B cell (primary cell): Measurements from ENCODE around the gene RNU4-1. TPM values are rescaled to one million over a fixed set of nuclear protein-coding genes. Genes with fewer than 3 reads are reported as not detected.
A peak's percentile ranks its signal among the peaks of the same experiment; 100 is the strongest.

Source experiments
- ATAC-seq: fragments of 200-7000 bp; cut with Tn5 transposase; one replicate; pipeline ENCODE4 v1.10.0; 2021; ENCODE audit warnings: low read depth, mild to moderate bottlenecking, moderate number of reproducible peaks, moderate library complexity
- CTCF ChIA-PET: fragments of 350-600 bp; sonication (Branson Sonifier 250); formaldehyde crosslinking; loops from one replicate; lab custom pipeline; 2021; ENCODE audit warnings: antibody characterized with exemption, inconsistent platforms; lab: Charles Lee
- POLR2A ChIA-PET: fragments of 350-600 bp; sonication (Branson Sonifier 250); formaldehyde crosslinking; loops from one replicate; lab custom pipeline; 2021; ENCODE audit warnings: antibody characterized with exemption; lab: Charles Lee
- DNase-seq: peaks from one replicate; pipeline ENCODE4 v3.0.0; 2013
- H2AFZ ChIP-seq: 2 replicates; pipeline ENCODE4 v1.6.1; 2012; ENCODE audit warnings: mild to moderate bottlenecking, low read depth, low read length; ENCODE audit not compliant: insufficient read depth, poor library complexity, severe bottlenecking
- H3K27ac ChIP-seq, 2 donors: 1 replicate in 1 of 2; 2 replicates in 1 of 2; pipeline ENCODE4 v1.5.1; 2012 to 2013; ENCODE audit warnings: low read length in 2 of 2, mild to moderate bottlenecking in 2 of 2, moderate library complexity in 1 of 2
- H3K27me3 ChIP-seq, 4 experiments: fragments of 200-600 bp in 1 of 4; sonication (generic) in 1 of 4; replicated peaks in 1 of 4; 1 replicate in 2 of 4; 2 replicates in 2 of 4; pipeline versions ENCODE4 v1.6.1 to v1.7.0; 2013 to 2016; ENCODE audit warnings: low read length in 3 of 4, mild to moderate bottlenecking in 2 of 4, mixed read lengths in 1 of 4, moderate library complexity in 1 of 4; ENCODE audit not compliant: insufficient read depth in 4 of 4, control insufficient read depth in 3 of 4; ENCODE audit errors: control extremely low read depth in 1 of 4
- H3K36me3 ChIP-seq, 2 experiments: replicated peaks in 1 of 2; 1 replicate in 1 of 2; 2 replicates in 1 of 2; pipeline versions ENCODE4 v1.6.1 to v1.7.1; 2013; ENCODE audit warnings: low read length in 1 of 2; ENCODE audit not compliant: insufficient read depth in 2 of 2, control insufficient read depth in 1 of 2; ENCODE audit errors: control extremely low read depth in 1 of 2, extremely low read depth in 1 of 2
- H3K4me1 ChIP-seq, 2 donors: fragments of 200-600 bp in 1 of 2; sonication (generic) in 1 of 2; 1 replicate in 1 of 2; 2 replicates in 1 of 2; pipeline versions ENCODE4 v1.5.1 to v1.6.1; 2013 to 2017; ENCODE audit warnings: low read length in 2 of 2; ENCODE audit not compliant: control insufficient read depth in 2 of 2, insufficient read depth in 2 of 2
- H3K4me2 ChIP-seq: replicated peaks from 2 replicates; pipeline ENCODE3; 2012; ENCODE audit warnings: mild to moderate bottlenecking, low read depth, low read length; ENCODE audit not compliant: poor library complexity, severe bottlenecking
- H3K4me3 ChIP-seq, 5 experiments: fragments of 200-600 bp in 1 of 5; sonication (generic) in 1 of 5; 1 replicate in 3 of 5; 2 replicates in 2 of 5; pipeline versions ENCODE4 v1.5.1 to v1.7.0; 2011 to 2016; ENCODE audit warnings: low read length in 4 of 5, mild to moderate bottlenecking in 4 of 5, low read depth in 2 of 5, control low read depth in 1 of 5, moderate library complexity in 1 of 5; ENCODE audit not compliant: insufficient read depth in 1 of 5; ENCODE audit errors: control extremely low read depth in 1 of 5, extremely low read depth in 1 of 5
- H3K79me2 ChIP-seq: fragments of 200-600 bp; sonication (generic); one replicate; pipeline ENCODE4 v1.6.0; 2016; ENCODE audit warnings: low read length; ENCODE audit not compliant: control insufficient read depth, insufficient read depth
- H3K9ac ChIP-seq: fragments of 200-600 bp; sonication (generic); 2 replicates; pipeline ENCODE4 v1.6.1; 2017; ENCODE audit warnings: mild to moderate bottlenecking, low read length, moderate library complexity
- H3K9me3 ChIP-seq, 3 donors: one replicate each; pipeline versions ENCODE4 v1.6.1 to v1.7.1; 2013; ENCODE audit warnings: low read length in 2 of 3; ENCODE audit not compliant: control insufficient read depth in 2 of 3, insufficient read depth in 1 of 3; ENCODE audit errors: control extremely low read depth in 1 of 3
- H4K20me1 ChIP-seq: 2 replicates; pipeline ENCODE4 v1.6.0; 2012; ENCODE audit warnings: mild to moderate bottlenecking, low read length; ENCODE audit not compliant: insufficient read depth, control insufficient read depth, poor library complexity, severe bottlenecking
- H3K27ac Mint-ChIP-seq: one replicate; pipeline ENCODE4 v1.8.0; 2021; ENCODE audit warnings: mixed read lengths
- H3K27me3 Mint-ChIP-seq: one replicate; pipeline ENCODE4 v1.8.0; 2021; ENCODE audit warnings: mixed read lengths
- H3K4me1 Mint-ChIP-seq: one replicate; pipeline ENCODE4 v1.8.0; 2021; ENCODE audit warnings: mixed read lengths
- H3K4me3 Mint-ChIP-seq: one replicate; pipeline ENCODE4 v1.8.0; 2021; ENCODE audit warnings: mixed read lengths
- H3K9me3 Mint-ChIP-seq: one replicate; pipeline ENCODE4 v1.8.0; 2022; ENCODE audit warnings: mixed read lengths; ENCODE audit not compliant: insufficient read depth
- CTCF ChIP-seq: fragments of 200-600 bp; IDR thresholded peaks from one replicate; pipeline ENCODE4 v1.8.0; 2022; ENCODE audit warnings: antibody characterized with exemption, mild to moderate bottlenecking
- EZH2 ChIP-seq: IDR thresholded peaks from 2 replicates; pipeline ENCODE4 v1.6.1; 2012; ENCODE audit warnings: borderline replicate concordance, low read depth, mild to moderate bottlenecking, moderate library complexity, low read length; ENCODE audit not compliant: insufficient read depth, poor library complexity, severe bottlenecking
- WGBS: methylation state at CpG from one replicate; pipeline ENCODE4 v1.1.5; 2013; ENCODE audit warnings: missing lambda C conversion rate; ENCODE audit not compliant: insufficient coverage; 5-methylcytosine and 5-hydroxymethylcytosine counted together
- intact Hi-C: fragments of 100-400 bp; cut with micrococcal nuclease; formaldehyde crosslinking; loops from one replicate; pipeline ENCODE4 v1.10.0; 2022
- polyA plus RNA-seq: library from polyadenylated mRNA; depleted of rRNA; stranded (reverse); fragments of >200 nt; gene quantifications from 2 replicates; pipeline ENCODE4 v1.2.3, GENCODE V29; 2012
- total RNA-seq, 2 donors: library from RNA; stranded (reverse); fragments of 120-200 nt in 1 of 2; gene quantifications; 1 replicate in 1 of 2; 2 replicates in 1 of 2; pipeline versions ENCODE4 v1.2.3 to v1.2.4, GENCODE V29; 2013 to 2022

RNU4-1 gene
- total and polyA plus RNA-seq, 2 donors (not counting 1 experiment from before 2014, with no cell fraction given): 3,269 TPM; not detected in 1

DNA sequence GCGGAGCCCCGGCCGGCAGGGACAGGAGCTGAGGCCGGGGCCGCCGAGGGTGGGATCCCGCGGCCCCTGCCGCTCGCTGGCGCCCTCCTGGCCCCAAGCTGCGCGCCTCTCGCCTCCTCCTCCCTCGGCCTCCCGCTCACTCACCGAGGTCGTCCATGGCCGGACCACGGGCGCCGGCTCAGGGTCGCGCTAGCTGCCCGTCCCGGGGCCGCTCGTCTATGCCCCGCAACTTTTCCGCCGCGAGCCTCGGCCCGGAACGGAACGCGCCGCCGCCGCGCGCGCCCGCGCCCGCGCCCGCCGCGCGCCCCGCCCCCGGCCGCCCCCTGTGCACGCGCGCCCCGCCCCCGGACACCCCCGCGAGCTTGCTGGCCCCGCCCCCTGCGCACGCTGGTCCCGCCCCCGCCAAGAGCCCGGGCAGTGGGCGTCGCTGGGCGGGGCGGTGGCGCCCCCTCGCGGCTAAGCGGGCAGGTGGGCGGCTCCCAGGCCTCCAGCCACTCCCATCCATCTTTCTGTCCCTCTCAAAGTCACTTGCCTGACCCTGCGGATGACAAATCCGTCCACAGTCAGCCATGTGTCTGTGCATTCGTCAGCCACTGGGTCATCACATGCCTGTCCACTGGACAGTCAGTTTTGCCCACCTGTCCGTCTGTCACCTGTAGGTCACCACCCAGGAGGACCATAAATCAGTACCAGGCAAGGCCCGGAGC, 27.4 kb downstream of the RNU4-1 start, which contains the start of gene PXN:
Gene PXN, minus strand, starts transcription at position 258 of the 707 bp plus-strand sequence. Its CDS starts 101 bp downstream, at position 157.
- Histone ChIP-seq H3K4me3 (peak within 1 kb of the TSS; percentile 40 to 66 (median 60)), H3K27me3 (peaks cover 0 to 74% (median 34%) of the 10 kb centered on the region in 4 experiments), H3K4me1 (peaks cover 28 to 35% of the 10 kb centered on the region in 2 donors), H3K9ac (peak within 1 kb of the TSS; percentile 59), H3K79me2 (no peaks in the 10 kb centered on the region), H2AFZ (peak within 1 kb of the TSS; percentile 65), H4K20me1 (peaks cover 5% of the 10 kb centered on the region), H3K36me3 (no peaks in the 10 kb centered on the region), H3K4me2 (peak within 1 kb of the TSS; percentile 90), H3K9me3 (no peaks in the 10 kb centered on the region), H3K27ac (no peak within 1 kb of the TSS)
- WGBS: 3% methylated on average over 74 of the region's 81 CpGs
- intact Hi-C loops: loop anchor here (1.0 to 2.0 kb wide), 3 partner anchors 15 to 37 kb away; partner anchors contain the start of gene RNU4-2
- ChIA-PET POLR2A (interaction anchor here (0.8 to 2.7 kb wide), 5 partner anchors 25 to 64 kb away, joined by 4 to 18 read pairs (median 13); partner anchors contain the start of genes RNU4-1, RNU4-2 and RPLP0), CTCF (interaction anchor here (0.8 to 11.9 kb wide), 14 partner anchors 8 to 65 kb away, joined by 3 to 313 read pairs (median 6); partner anchors contain the start of genes RNU4-1, RNU4-2, RPLP0 and SIRT4)
- peak; percentile 96 for ATAC-seq
- H3K9me3 Mint-ChIP-seq: no peaks in the 10 kb centered on the region
- H3K4me1 Mint-ChIP-seq: peaks cover 24% of the 10 kb centered on the region
- peak; percentile 85 for DNase-seq
- peak; percentile 75 for TF ChIP-seq CTCF
- TF ChIP-seq EZH2: no peak
- H3K27ac Mint-ChIP-seq: peak within 1 kb of the TSS; percentile 70
- peak within 1 kb of the TSS; percentile 94 for H3K4me3 Mint-ChIP-seq
- peaks cover 40% of the 10 kb centered on the region for H3K27me3 Mint-ChIP-seq
